Central memory CD8-positive, alpha-beta T cell (primary cell): ENCODE measurements around the gene RAD51B.
A peak's percentile ranks its signal among the peaks of the same experiment; 100 is the strongest.

Experiments used
- ATAC-seq: fragments of 150-1000 bp; cut with Tn5 transposase; replicated peaks from 2 replicates; pipeline ENCODE4 v1.10.0; 2022; ENCODE audit warnings: mild to moderate bottlenecking, moderate FRiP score, moderate number of reproducible peaks; ENCODE audit not compliant: poor library complexity, severe bottlenecking; ENCODE audit errors: extremely low read depth
- DNase-seq, 2 donors: peaks; one replicate each; pipeline ENCODE4 v3.0.0; 2021; ENCODE audit warnings: low spot score in 2 of 2
- H3K27ac Mint-ChIP-seq: one replicate; pipeline ENCODE4 v1.8.0; 2022; ENCODE audit warnings: low read depth, mild to moderate bottlenecking, moderate library complexity, mixed read lengths
- H3K27me3 Mint-ChIP-seq: one replicate; pipeline ENCODE4 v1.8.0; 2022; ENCODE audit warnings: mixed read lengths
- H3K36me3 Mint-ChIP-seq: one replicate; pipeline ENCODE4 v1.8.0; 2022; ENCODE audit warnings: mild to moderate bottlenecking, moderate library complexity, mixed read lengths; ENCODE audit not compliant: insufficient read depth
- H3K4me1 Mint-ChIP-seq: one replicate; pipeline ENCODE4 v1.8.0; 2022; ENCODE audit warnings: mixed read lengths
- H3K4me3 Mint-ChIP-seq: one replicate; pipeline ENCODE4 v1.8.0; 2022; ENCODE audit warnings: mild to moderate bottlenecking, moderate library complexity, mixed read lengths
- H3K9me3 Mint-ChIP-seq: one replicate; pipeline ENCODE4 v1.8.0; 2022; ENCODE audit warnings: mixed read lengths

The RAD51B gene

DNA sequence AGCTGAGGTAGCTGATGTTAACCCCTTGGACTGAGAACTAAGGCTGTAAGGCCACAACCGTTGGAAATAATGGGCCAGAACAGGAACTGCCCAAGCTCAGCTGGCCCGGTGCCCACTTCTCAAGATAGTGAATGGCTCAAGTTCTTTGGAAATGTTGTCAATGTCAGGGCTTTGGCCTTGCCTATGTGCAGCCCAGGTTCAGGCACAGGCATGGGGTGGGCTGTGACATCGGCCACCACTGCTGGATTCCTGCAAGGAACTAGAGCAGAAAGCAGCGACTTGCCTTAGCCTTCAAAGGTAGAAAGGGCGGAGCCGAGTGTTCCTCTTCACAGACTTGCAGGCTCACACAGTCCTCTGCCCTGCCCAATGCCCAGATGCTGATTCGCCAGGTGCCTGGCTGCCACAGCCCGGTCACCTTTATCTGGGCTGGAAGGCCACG, 682.1 kb downstream of the RAD51B start:
- Mint-ChIP-seq H3K27me3 (no peaks in the 10 kb centered on the region), H3K4me1 (peaks cover 21% of the 10 kb centered on the region), H3K9me3 (no peaks in the 10 kb centered on the region), H3K36me3 (peaks cover 6% of the 10 kb centered on the region), H3K4me3 (no peak overlapping the region), H3K27ac (no peak overlapping the region)
- ATAC-seq (no peak), DNase-seq (no peak)

DNA sequence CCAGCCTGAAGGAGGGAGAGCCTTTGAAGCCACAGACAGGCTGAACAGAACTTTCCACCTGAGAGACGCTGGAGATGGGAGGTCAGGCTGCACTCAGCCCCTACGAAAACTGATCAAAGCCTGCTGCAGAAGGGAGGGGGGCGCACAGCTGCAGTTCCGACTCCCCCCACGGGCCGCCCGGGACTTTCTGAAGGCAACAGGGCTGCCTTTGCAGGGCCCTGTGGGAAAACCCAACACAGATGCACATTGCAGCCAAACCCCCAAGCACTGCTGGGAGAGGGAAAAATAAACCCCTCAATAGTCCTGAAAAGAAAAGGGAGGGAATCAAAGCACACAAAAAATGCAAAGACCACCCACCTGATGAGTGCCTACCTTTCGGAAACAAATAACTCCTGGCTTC, 682.7 kb downstream of the RAD51B start:
- Mint-ChIP-seq H3K27me3 (no peaks in the 10 kb centered on the region), H3K9me3 (no peaks in the 10 kb centered on the region), H3K4me3 (no peak overlapping the region), H3K36me3 (peaks cover 9% of the 10 kb centered on the region), H3K4me1 (peaks cover 27% of the 10 kb centered on the region), H3K27ac (no peak overlapping the region)
- DNase-seq (no peak), ATAC-seq (no peak)

GRCh38 chr14:68503186-68503825, 683.7 kb downstream of the RAD51B start:
- Mint-ChIP-seq H3K36me3 (peaks cover 13% of the 10 kb centered on the region), H3K27me3 (no peaks in the 10 kb centered on the region), H3K9me3 (no peaks in the 10 kb centered on the region), H3K27ac (no peak overlapping the region), H3K4me1 (peaks cover 37% of the 10 kb centered on the region), H3K4me3 (no peak overlapping the region)
- DNase-seq = no peak
- ATAC-seq = no peak

GRCh38 chr14:68504861-68505260, 685.3 kb downstream of the RAD51B start:
- Mint-ChIP-seq H3K27ac (no peak overlapping the region), H3K4me3 (no peak overlapping the region), H3K27me3 (no peaks in the 10 kb centered on the region), H3K4me1 (peaks cover 26% of the 10 kb centered on the region), H3K36me3 (peaks cover 13% of the 10 kb centered on the region), H3K9me3 (no peaks in the 10 kb centered on the region)
- ATAC-seq = no peak
- no peak for DNase-seq

DNA sequence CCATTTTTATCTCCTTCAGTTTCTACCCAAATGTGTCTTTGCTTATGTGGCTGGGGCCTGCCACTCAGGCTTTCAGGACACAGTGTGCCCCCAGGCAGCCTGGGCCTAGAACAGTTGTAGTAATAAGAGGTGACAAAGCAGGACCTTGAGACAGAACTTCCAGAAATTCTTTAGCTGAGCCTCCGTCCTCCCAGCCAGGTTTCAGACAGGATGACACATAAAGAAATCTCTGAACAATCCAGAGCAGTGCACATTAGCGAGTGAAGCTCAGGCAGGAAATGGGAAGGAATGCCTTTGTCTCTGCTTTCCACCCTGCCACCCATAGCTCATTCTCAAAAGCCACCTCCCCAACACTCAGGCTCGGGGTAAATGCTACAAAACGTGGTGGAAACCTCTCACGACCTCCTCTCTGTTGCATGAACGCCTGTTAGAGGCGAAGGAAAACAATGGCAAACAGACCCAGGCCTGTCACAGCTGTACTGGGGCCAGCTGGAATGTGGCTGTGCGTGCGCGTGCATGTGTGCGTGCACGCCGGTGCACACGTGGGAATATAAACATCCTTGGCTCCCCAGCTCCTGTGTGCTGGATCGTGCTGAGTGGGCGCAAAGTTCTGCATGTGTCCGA, 686.6 kb downstream of the RAD51B start:
- Mint-ChIP-seq H3K36me3 (peaks cover 13% of the 10 kb centered on the region), H3K27ac (peak overlapping the region; percentile 61), H3K4me3 (peak overlapping the region; percentile 46), H3K9me3 (no peaks in the 10 kb centered on the region), H3K4me1 (peaks cover 25% of the 10 kb centered on the region), H3K27me3 (no peaks in the 10 kb centered on the region)
- no peak for ATAC-seq
- no peak for DNase-seq

- Mint-ChIP-seq H3K27ac (peak overlapping the region; percentile 61), H3K4me1 (peaks cover 25% of the 10 kb centered on the region), H3K36me3 (peaks cover 11% of the 10 kb centered on the region), H3K9me3 (no peaks in the 10 kb centered on the region), H3K4me3 (peak overlapping the region; percentile 46), H3K27me3 (no peaks in the 10 kb centered on the region)
- DNase-seq (no peak), ATAC-seq (peak; percentile 66)
Observed at GRCh38 chr14:68506645-68507419, 687.3 kb downstream of the RAD51B start.

- ATAC-seq (peak; percentile 82), DNase-seq (peak in 1 of 2 donors; percentile 68)
- H3K36me3 Mint-ChIP-seq = peaks cover 11% of the 10 kb centered on the region
- peaks cover 26% of the 10 kb centered on the region for H3K4me1 Mint-ChIP-seq
- H3K27ac Mint-ChIP-seq = peak overlapping the region; percentile 61
- H3K27me3 Mint-ChIP-seq = no peaks in the 10 kb centered on the region
- H3K9me3 Mint-ChIP-seq = no peaks in the 10 kb centered on the region
- H3K4me3 Mint-ChIP-seq = peak overlapping the region; percentile 46
Observed at GRCh38 chr14:68507544-68508081, 688.0 kb downstream of the RAD51B start.

DNA sequence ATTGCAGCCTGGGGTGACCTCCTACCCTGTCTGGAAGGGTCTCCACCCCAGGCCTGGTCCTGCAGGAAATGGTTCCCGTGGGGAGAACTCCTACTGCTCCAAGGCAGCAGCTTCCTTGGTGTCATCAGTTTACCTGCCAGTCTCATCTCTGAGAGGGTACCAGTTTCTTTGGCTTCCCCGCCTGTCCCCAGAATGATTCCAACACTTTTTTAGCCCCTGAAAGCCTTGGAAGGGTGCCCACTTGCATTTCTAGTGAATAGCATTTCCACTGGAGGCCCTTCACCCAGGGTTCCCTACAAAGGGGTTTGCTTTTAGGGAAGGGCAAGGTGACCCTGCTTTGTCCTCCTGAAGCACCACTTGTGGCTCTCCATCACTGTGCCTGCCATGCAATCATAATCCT, 689.0 kb downstream of the RAD51B start:
- Mint-ChIP-seq H3K27ac (no peak overlapping the region), H3K4me1 (peaks cover 31% of the 10 kb centered on the region), H3K27me3 (no peaks in the 10 kb centered on the region), H3K36me3 (peaks cover 11% of the 10 kb centered on the region), H3K9me3 (no peaks in the 10 kb centered on the region), H3K4me3 (no peak overlapping the region)
- ATAC-seq = no peak
- DNase-seq = no peak

- Mint-ChIP-seq H3K27ac (no peak overlapping the region), H3K4me1 (peaks cover 31% of the 10 kb centered on the region), H3K27me3 (no peaks in the 10 kb centered on the region), H3K9me3 (no peaks in the 10 kb centered on the region), H3K4me3 (no peak overlapping the region), H3K36me3 (peaks cover 11% of the 10 kb centered on the region)
- DNase-seq (no peak), ATAC-seq (no peak)
Observed at GRCh38 chr14:68509188-68509983, 689.8 kb downstream of the RAD51B start.

GRCh38 chr14:68510201-68511128, 690.9 kb downstream of the RAD51B start:
- ATAC-seq (no peak), DNase-seq (no peak)
- peaks cover 11% of the 10 kb centered on the region for H3K36me3 Mint-ChIP-seq
- H3K27ac Mint-ChIP-seq = no peak overlapping the region
- no peak overlapping the region for H3K4me3 Mint-ChIP-seq
- no peaks in the 10 kb centered on the region for H3K9me3 Mint-ChIP-seq
- H3K27me3 Mint-ChIP-seq = no peaks in the 10 kb centered on the region
- H3K4me1 Mint-ChIP-seq = peaks cover 31% of the 10 kb centered on the region

DNA sequence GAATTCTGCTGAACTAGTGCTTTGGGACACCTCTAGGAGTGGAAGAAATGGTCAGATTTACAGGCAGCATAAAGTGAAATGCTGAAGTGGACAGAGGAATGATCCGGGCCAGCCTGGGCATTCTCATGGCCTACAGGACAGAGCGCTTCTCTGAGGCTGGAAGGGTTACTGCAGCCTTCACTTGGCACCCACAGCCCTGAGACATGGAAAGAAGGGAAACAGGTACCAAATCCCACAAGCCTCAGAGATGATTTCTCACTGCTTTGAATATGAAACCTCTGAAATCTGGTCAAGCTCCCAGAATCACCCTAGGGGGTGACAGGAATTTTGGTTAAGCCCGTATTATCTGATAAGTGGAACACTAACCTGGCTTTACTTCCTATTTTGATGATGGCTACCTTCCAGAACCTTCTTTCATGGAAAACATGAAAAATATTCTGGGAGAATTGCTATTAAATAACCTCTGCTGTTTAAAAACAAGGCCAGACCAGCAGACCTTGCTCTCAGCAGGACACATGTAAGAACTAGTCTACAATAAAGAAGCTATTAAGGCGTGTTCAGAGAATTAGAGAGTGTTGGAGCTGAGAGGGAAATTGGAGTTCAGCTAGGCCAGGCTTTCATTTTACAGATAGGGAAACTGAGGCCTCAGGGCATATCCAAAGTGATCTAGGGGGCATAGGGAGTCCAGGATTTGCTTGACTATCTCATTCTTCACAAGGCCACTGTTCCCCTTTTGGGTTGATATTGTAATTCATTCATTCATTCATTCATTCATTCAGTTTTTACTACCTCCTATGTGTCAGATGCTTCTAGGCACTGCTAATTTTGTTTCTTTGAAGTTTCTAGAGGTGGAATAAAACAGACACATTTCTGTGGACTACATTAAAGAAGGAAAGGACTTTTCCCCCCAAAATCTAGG, 691.8 kb downstream of the RAD51B start:
- H3K9me3 Mint-ChIP-seq = no peaks in the 10 kb centered on the region
- H3K27ac Mint-ChIP-seq = no peak overlapping the region
- peaks cover 24% of the 10 kb centered on the region for H3K4me1 Mint-ChIP-seq
- no peak for DNase-seq
- H3K4me3 Mint-ChIP-seq = no peak overlapping the region
- H3K27me3 Mint-ChIP-seq = no peaks in the 10 kb centered on the region
- peaks cover 11% of the 10 kb centered on the region for H3K36me3 Mint-ChIP-seq
- ATAC-seq = no peak
